ENCODE results near the gene TRIOBP. TPM values are rescaled to one million over a fixed set of nuclear protein-coding genes. Genes with fewer than 3 reads are reported as not detected.

TRIOBP gene
- total RNA-seq, 1 donor from 2014 or later: 42.9 TPM

GRCh38 chr22:37664249-37665101 is 32.4 kb upstream of the TRIOBP start:
- no peak overlapping the region for H3K27ac Mint-ChIP-seq

DNA sequence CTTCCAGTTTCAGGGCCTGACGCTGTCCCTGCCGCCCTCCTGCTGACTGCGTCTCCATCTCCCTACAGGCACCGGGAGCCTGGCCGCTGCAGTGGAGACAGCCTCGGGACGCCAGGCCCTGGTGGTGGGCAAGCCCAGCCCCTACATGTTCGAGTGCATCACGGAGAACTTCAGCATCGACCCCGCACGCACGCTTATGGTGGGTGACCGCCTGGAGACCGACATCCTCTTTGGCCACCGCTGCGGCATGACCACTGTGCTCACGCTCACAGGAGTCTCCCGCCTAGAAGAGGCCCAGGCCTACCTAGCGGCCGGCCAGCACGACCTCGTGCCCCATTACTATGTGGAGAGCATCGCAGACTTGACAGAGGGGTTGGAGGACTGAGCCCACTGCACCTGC is 31.4 kb upstream of the TRIOBP start:
- Mint-ChIP-seq H3K4me1 (ENCODE audit: unreplicated experiment) (peaks cover 23% of the 10 kb centered on the region), H3K36me3 (peaks cover 6% of the 10 kb centered on the region), H3K27ac (no peak overlapping the region), H3K27me3 (no peaks in the 10 kb centered on the region), H3K4me3 (no peak overlapping the region), H3K9me3 (no peaks in the 10 kb centered on the region)
- no peak for TF ChIP-seq CTCF (conservative IDR thresholded peaks at IDR 0.05)
- DNase-seq (ENCODE audit: extremely low spot score, unreplicated experiment): no peak

More at GRCh38 chr22:37664249-37665101, 32.4 kb upstream of the TRIOBP start:
- no peak overlapping the region for H3K4me3 Mint-ChIP-seq
- H3K9me3 Mint-ChIP-seq: no peaks in the 10 kb centered on the region
- H3K27me3 Mint-ChIP-seq: no peaks in the 10 kb centered on the region
- H3K36me3 Mint-ChIP-seq: peaks cover 4% of the 10 kb centered on the region
- peaks cover 33% of the 10 kb centered on the region for H3K4me1 Mint-ChIP-seq (ENCODE audit: unreplicated experiment)
- DNase-seq (ENCODE audit: extremely low spot score, unreplicated experiment): no peak
- no peak for TF ChIP-seq CTCF (conservative IDR thresholded peaks at IDR 0.05)

GRCh38 chr22:37669586-37669985 is 27.3 kb upstream of the TRIOBP start:
- Mint-ChIP-seq H3K4me1 (ENCODE audit: unreplicated experiment) (peaks cover 9% of the 10 kb centered on the region), H3K27ac (no peak overlapping the region), H3K27me3 (no peaks in the 10 kb centered on the region), H3K36me3 (peaks cover 6% of the 10 kb centered on the region), H3K4me3 (no peak overlapping the region), H3K9me3 (no peaks in the 10 kb centered on the region)
- TF ChIP-seq CTCF (conservative IDR thresholded peaks at IDR 0.05): no peak
- no peak for DNase-seq (ENCODE audit: extremely low spot score, unreplicated experiment)

GRCh38 chr22:37672206-37672919 is 24.5 kb upstream of the TRIOBP start:
- no peaks in the 10 kb centered on the region for H3K27me3 Mint-ChIP-seq
- DNase-seq (ENCODE audit: extremely low spot score, unreplicated experiment): no peak
- peaks cover 14% of the 10 kb centered on the region for H3K4me1 Mint-ChIP-seq (ENCODE audit: unreplicated experiment)
- H3K4me3 Mint-ChIP-seq: no peak overlapping the region
- no peaks in the 10 kb centered on the region for H3K9me3 Mint-ChIP-seq
- H3K27ac Mint-ChIP-seq: no peak overlapping the region
- no peak for TF ChIP-seq CTCF (conservative IDR thresholded peaks at IDR 0.05)
- peaks cover 3% of the 10 kb centered on the region for H3K36me3 Mint-ChIP-seq

- DNase-seq (ENCODE audit: extremely low spot score, unreplicated experiment): no peak
- Mint-ChIP-seq H3K27ac (no peak overlapping the region), H3K27me3 (no peaks in the 10 kb centered on the region), H3K36me3 (peaks cover 3% of the 10 kb centered on the region), H3K9me3 (no peaks in the 10 kb centered on the region), H3K4me1 (ENCODE audit: unreplicated experiment) (peaks cover 9% of the 10 kb centered on the region), H3K4me3 (no peak overlapping the region)
- TF ChIP-seq CTCF (conservative IDR thresholded peaks at IDR 0.05): no peak
Observed at GRCh38 chr22:37672920-37673455, 23.9 kb upstream of the TRIOBP start.

Data from type B pancreatic cell (in vitro differentiated cells).